IPS-NIHi11 (cell line): ENCODE measurements around the gene BCL2.

Experiments
- DNase-seq: peaks from one replicate; pipeline ENCODE4 v3.0.0; 2012; ENCODE audit warnings: mixed read lengths, low spot score

BCL2 gene

GRCh38 chr18:63140038-63140450, 179.5 kb downstream of the BCL2 start:
- no peak for DNase-seq

- DNase-seq, result peak; percentile 79
Measured at GRCh38 chr18:63138436-63139340, 180.9 kb downstream of the BCL2 start.

DNA sequence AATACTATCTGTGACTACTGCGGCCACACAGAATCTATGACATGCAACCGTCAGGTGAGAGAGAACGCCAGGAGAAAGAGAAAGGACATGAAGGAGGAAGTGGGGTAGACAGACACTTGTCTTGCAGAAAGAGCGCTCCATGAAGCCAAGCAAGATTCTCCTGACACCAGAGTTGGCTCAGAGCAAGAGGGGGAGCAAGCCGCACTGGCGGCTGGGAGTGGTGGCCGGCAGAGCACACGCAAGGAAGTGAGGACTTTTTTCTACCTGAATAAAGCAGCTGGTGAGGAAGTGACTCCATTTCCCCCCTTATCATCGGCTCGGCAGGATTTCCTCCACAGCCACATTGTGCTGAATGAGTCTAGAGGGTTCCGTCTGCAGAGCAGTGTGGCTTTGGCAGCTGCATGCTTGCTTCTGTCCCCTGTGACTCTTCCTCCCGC, 181.6 kb downstream of the BCL2 start:
- DNase-seq, result no peak

- no peak for DNase-seq
Measured at GRCh38 chr18:63135101-63135500, 184.5 kb downstream of the BCL2 start.

GRCh38 chr18:63132819-63133200, 186.8 kb downstream of the BCL2 start:
- DNase-seq, result no peak

- DNase-seq, result no peak
Measured at GRCh38 chr18:63131959-63132818, 187.4 kb downstream of the BCL2 start.

DNA sequence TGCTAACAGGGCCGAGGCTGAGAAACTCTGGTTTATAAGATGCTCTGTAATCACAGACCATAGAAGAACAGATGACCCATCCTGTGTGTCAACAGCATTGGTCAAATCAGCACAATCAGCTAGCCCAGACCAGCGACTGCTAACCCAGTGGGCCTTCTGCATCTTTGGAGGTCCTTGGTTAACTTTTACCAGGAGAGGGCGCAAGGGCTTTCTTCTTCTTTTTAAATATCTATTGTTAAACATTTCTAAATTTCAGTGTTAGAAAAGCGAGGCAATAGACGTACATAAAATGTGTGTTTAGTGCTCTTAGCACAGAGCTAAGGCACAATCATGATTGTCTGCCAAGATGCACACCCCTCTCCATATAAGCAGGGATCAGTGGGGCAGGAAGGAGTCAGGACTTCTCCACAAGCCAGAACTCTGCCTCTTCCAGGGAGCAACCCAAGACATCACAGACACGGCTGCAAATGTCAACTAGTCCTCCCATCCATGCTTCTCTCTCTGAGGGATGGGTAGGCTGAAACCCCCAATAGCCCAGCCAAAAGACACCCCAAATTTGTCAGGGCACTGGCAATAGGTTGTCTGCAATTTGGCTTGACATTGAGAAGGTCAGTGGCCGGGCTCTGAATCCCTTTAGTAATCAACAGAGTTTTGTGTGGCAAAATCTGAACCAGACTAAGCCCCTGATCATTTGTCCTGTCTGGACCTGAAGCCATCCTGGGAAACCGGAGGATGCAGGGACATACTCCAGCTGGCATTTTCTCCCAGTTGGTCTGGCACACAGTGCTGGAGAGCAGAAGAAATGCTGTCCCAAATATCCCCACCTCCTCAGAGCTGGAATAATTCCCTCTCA, 188.2 kb downstream of the BCL2 start:
- DNase-seq, result peak; percentile 67

GRCh38 chr18:63130176-63130575, 189.4 kb downstream of the BCL2 start:
- DNase-seq, result no peak

- no peak for DNase-seq
Measured at GRCh38 chr18:63128237-63128974, 191.2 kb downstream of the BCL2 start.

GRCh38 chr18:63126134-63127069, 193.2 kb downstream of the BCL2 start:
- DNase-seq, result no peak

GRCh38 chr18:63120620-63121019, 198.9 kb downstream of the BCL2 start:
- no peak for DNase-seq

DNA sequence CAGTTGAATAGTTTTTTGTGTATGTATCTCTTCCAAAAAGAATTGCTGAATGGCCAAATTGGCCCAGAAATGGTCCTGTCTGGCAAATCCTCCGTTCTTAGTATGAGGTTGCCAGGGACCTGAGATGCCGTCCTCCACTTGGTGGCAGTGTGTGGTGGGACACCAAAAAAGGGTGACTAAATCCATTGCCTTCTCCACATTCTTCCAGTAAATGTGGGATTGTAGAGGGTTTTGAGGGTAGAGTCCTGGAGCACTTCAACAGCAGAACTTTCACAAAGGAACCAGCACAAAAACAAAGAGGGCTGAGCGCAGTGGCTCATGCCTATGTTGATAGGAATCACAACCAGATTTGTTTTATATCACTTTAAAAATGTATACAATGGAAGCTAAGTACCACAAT, 199.9 kb downstream of the BCL2 start:
- peak; percentile 63 for DNase-seq

- no peak for DNase-seq
Measured at GRCh38 chr18:63113899-63114565, 205.5 kb downstream of the BCL2 start.

DNA sequence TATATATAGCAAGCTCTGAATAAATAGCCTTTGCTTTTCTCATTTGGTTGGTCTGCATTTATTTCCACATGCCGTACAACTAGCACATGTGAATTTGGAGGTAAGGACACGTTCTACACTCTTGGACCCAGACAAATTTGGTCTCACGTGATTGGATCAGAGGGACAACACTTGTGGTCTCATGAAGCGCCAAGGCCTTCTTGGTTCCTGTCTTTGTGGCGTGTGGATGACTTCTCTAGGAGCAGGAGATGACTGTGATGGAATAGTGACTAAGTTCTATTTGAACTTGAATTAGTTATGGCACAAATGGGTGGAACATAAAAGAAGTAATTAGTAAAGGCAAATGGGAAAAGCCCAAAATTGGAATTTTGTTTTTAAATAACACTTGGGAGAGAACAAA, 206.9 kb downstream of the BCL2 start:
- DNase-seq, result no peak

DNA sequence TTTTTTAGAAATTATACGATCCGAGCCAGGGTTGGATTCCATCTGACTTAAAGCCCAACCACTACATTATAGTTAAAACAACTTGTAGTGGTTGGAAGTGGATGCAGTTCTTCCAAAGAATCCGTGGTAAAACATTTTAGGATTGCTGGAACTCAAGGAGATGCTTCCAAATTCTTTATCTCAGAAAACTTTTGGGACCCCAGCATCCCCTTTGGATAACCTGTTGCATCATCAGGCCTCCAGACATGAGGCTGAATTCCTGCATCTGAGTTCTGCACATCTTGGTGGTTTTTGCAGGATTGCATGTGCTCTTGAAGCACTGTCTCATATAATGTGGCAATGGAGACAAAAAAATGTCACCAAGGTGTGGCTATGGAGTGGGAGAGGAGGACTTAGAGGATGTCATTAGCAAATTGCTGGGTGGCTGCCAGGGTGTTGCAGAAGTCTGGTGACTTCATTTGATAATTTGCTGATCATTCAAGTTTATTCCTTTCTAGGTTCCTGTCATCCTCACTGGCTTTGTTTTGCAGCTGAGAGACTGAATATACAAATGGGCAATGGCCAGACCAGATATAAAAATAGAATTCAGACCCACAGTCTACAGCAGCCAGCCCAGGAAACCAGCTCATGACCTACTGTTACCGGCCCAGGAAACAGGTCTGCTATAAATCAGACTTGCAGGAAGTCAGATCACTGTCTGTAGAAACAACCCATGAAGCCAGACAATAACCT, 207.7 kb downstream of the BCL2 start:
- no peak for DNase-seq

DNA sequence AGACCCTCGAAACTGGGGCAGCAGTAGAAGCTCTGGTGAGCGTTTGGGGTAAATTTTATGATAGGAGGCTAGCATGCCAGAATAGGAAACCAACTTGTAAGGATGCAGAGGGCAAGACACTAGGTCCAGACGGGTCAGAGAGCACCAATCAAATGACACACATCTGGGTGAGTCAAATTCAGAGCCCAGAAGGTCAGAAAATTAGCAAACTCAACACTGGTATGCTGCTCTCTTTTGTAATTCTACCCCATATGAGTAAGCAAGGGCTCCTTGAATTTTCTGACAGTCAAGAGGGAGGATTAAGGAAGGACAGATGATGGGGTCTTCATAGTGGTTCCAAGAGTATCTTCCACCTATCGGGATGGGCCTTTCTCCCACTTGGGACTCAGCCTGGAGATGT, 209.8 kb downstream of the BCL2 start:
- DNase-seq, result no peak

DNA sequence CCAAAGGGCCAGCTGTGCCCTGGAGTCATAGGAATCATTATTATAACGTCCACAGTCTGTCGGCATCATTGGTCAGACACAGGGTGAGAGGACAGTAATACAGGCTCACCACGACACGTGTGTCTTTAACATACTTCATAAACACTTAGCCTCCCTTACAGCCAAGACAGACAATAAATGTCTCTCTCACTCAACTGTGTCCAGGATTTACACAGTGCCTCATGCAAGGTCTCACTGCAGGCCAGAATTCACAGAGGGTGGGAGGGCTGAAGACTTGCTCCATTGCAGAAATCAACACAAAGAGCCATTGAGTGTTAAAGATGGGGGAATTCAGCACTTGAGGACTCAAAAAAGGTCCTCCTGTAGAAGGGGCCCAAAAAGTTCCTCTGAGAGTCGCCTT, 210.5 kb downstream of the BCL2 start:
- no peak for DNase-seq

- DNase-seq, result no peak
Measured at GRCh38 chr18:63107931-63108330, 211.6 kb downstream of the BCL2 start.
